ENCODE measurements around the gene EPOP. TPM values are rescaled to one million over a fixed set of nuclear protein-coding genes. Genes with fewer than 3 reads are reported as not detected.
"Not testable (repeated sequence)": the region's sequence is repeated elsewhere in the genome, so short reads cannot be mapped to it uniquely, and the experiment has no call there.

Gene EPOP
- polyA plus RNA-seq, 4 donors, result 0.22 to 1.3 (median 0.40) TPM; not detected in 1

GRCh38 chr17:38653230-38653629 lies 21.5 kb downstream of the EPOP start:
- no peaks in the 10 kb centered on the region for H3K9me3 ChIP-seq (ENCODE audit: control insufficient read depth in 2 of 2, insufficient read depth in 1 of 2, low read depth in 1 of 2, low read length in 1 of 2)
- H3K4me1 ChIP-seq (ENCODE audit: control insufficient read depth in 3 of 3, insufficient read depth in 2 of 3, low read depth in 1 of 3, low read length in 2 of 3), result no peaks in the 10 kb centered on the region
- no peak for DNase-seq
- no peak overlapping the region for H3K27ac ChIP-seq (ENCODE audit: low read depth in 1 of 3, low read length in 2 of 3)
- H3K36me3 ChIP-seq (ENCODE audit: control insufficient read depth in 3 of 3, insufficient read depth in 2 of 3, low read depth in 1 of 3, low read length in 3 of 3), result no peaks in the 10 kb centered on the region
- FAIRE-seq, result no peak
- peaks cover 0 to 15% (median 11%) of the 10 kb centered on the region in 3 donors for H3K27me3 ChIP-seq (ENCODE audit: control insufficient read depth in 3 of 3, insufficient read depth in 3 of 3, low read length in 3 of 3)
- 90 to 95% (median 91%) methylated on average over 1 of the region's 1 CpG for WGBS, 3 donors
- H3K4me3 ChIP-seq (ENCODE audit: low read depth in 1 of 3, low read length in 3 of 3), result no peak overlapping the region

GRCh38 chr17:38650653-38651173 lies 24.0 kb downstream of the EPOP start:
- 82 to 92% (median 84%) methylated on average over 11 of the region's 11 CpGs for WGBS, 3 donors
- FAIRE-seq, result not testable (repeated sequence)
- peaks cover 0 to 19% (median 11%) of the 10 kb centered on the region in 3 donors for H3K27me3 ChIP-seq (ENCODE audit: control insufficient read depth in 3 of 3, insufficient read depth in 3 of 3, low read length in 3 of 3)

GRCh38 chr17:38637951-38638350 lies 36.8 kb downstream of the EPOP start:
- no peak for FAIRE-seq

More at GRCh38 chr17:38650653-38651173, 24.0 kb downstream of the EPOP start:
- H3K36me3 ChIP-seq (ENCODE audit: control insufficient read depth in 3 of 3, insufficient read depth in 2 of 3, low read depth in 1 of 3, low read length in 3 of 3); H3K4me3 ChIP-seq (ENCODE audit: low read depth in 1 of 3, low read length in 3 of 3); H3K27ac ChIP-seq (ENCODE audit: low read depth in 1 of 3, low read length in 2 of 3); H3K4me1 ChIP-seq (ENCODE audit: control insufficient read depth in 3 of 3, insufficient read depth in 2 of 3, low read depth in 1 of 3, low read length in 2 of 3); DNase-seq; H3K9me3 ChIP-seq (ENCODE audit: control insufficient read depth in 2 of 2, insufficient read depth in 1 of 2, low read depth in 1 of 2, low read length in 1 of 2): not testable (repeated sequence)

GRCh38 chr17:38636054-38636453 lies 38.7 kb downstream of the EPOP start:
- no peaks in the 10 kb centered on the region for H3K36me3 ChIP-seq (ENCODE audit: control insufficient read depth in 3 of 3, insufficient read depth in 2 of 3, low read depth in 1 of 3, low read length in 3 of 3)
- FAIRE-seq (no peak), DNase-seq (no peak)
- no peak overlapping the region for H3K4me3 ChIP-seq (ENCODE audit: low read depth in 1 of 3, low read length in 3 of 3)
- H3K27ac ChIP-seq (ENCODE audit: low read depth in 1 of 3, low read length in 2 of 3), result no peak overlapping the region
- WGBS, 3 donors, result 62 to 78% (median 76%) methylated on average over 9 of the region's 9 CpGs
- no peaks in the 10 kb centered on the region for H3K4me1 ChIP-seq (ENCODE audit: control insufficient read depth in 3 of 3, insufficient read depth in 2 of 3, low read depth in 1 of 3, low read length in 2 of 3)
- H3K27me3 ChIP-seq (ENCODE audit: control insufficient read depth in 3 of 3, insufficient read depth in 3 of 3, low read length in 3 of 3), result no peaks in the 10 kb centered on the region
- H3K9me3 ChIP-seq (ENCODE audit: control insufficient read depth in 2 of 2, insufficient read depth in 1 of 2, low read depth in 1 of 2, low read length in 1 of 2), result no peaks in the 10 kb centered on the region

More at GRCh38 chr17:38637951-38638350, 36.8 kb downstream of the EPOP start:
- no peak for DNase-seq
- H3K36me3 ChIP-seq (ENCODE audit: control insufficient read depth in 3 of 3, insufficient read depth in 2 of 3, low read depth in 1 of 3, low read length in 3 of 3), result no peaks in the 10 kb centered on the region
- H3K27me3 ChIP-seq (ENCODE audit: control insufficient read depth in 3 of 3, insufficient read depth in 3 of 3, low read length in 3 of 3), result no peaks in the 10 kb centered on the region
- H3K9me3 ChIP-seq (ENCODE audit: control insufficient read depth in 2 of 2, insufficient read depth in 1 of 2, low read depth in 1 of 2, low read length in 1 of 2), result no peaks in the 10 kb centered on the region
- no peak overlapping the region for H3K4me3 ChIP-seq (ENCODE audit: low read depth in 1 of 3, low read length in 3 of 3)
- 71 to 84% (median 81%) methylated on average over 4 of the region's 4 CpGs for WGBS, 3 donors
- H3K4me1 ChIP-seq (ENCODE audit: control insufficient read depth in 3 of 3, insufficient read depth in 2 of 3, low read depth in 1 of 3, low read length in 2 of 3), result no peaks in the 10 kb centered on the region
- no peak overlapping the region for H3K27ac ChIP-seq (ENCODE audit: low read depth in 1 of 3, low read length in 2 of 3)

GRCh38 chr17:38632334-38632733 lies 42.4 kb downstream of the EPOP start:
- no peaks in the 10 kb centered on the region for H3K36me3 ChIP-seq (ENCODE audit: control insufficient read depth in 3 of 3, insufficient read depth in 2 of 3, low read depth in 1 of 3, low read length in 3 of 3)
- FAIRE-seq, result no peak
- no peaks in the 10 kb centered on the region for H3K4me1 ChIP-seq (ENCODE audit: control insufficient read depth in 3 of 3, insufficient read depth in 2 of 3, low read depth in 1 of 3, low read length in 2 of 3)
- 25 to 58% (median 53%) methylated on average over 6 of the region's 6 CpGs for WGBS, 3 donors
- H3K27me3 ChIP-seq (ENCODE audit: control insufficient read depth in 3 of 3, insufficient read depth in 3 of 3, low read length in 3 of 3), result no peaks in the 10 kb centered on the region
- H3K4me3 ChIP-seq (ENCODE audit: low read depth in 1 of 3, low read length in 3 of 3), result no peak overlapping the region
- no peaks in the 10 kb centered on the region for H3K9me3 ChIP-seq (ENCODE audit: control insufficient read depth in 2 of 2, insufficient read depth in 1 of 2, low read depth in 1 of 2, low read length in 1 of 2)
- DNase-seq, result peak; percentile 20 to 21
- no peak overlapping the region for H3K27ac ChIP-seq (ENCODE audit: low read depth in 1 of 3, low read length in 2 of 3)

- DNase-seq (no peak), FAIRE-seq (no peak)
- Histone ChIP-seq H3K4me3 (ENCODE audit: low read depth in 1 of 3, low read length in 3 of 3) (no peak overlapping the region), H3K36me3 (ENCODE audit: control insufficient read depth in 3 of 3, insufficient read depth in 2 of 3, low read depth in 1 of 3, low read length in 3 of 3) (no peaks in the 10 kb centered on the region), H3K9me3 (ENCODE audit: control insufficient read depth in 2 of 2, insufficient read depth in 1 of 2, low read depth in 1 of 2, low read length in 1 of 2) (no peaks in the 10 kb centered on the region), H3K27ac (ENCODE audit: low read depth in 1 of 3, low read length in 2 of 3) (no peak overlapping the region), H3K4me1 (ENCODE audit: control insufficient read depth in 3 of 3, insufficient read depth in 2 of 3, low read depth in 1 of 3, low read length in 2 of 3) (no peaks in the 10 kb centered on the region), H3K27me3 (ENCODE audit: control insufficient read depth in 3 of 3, insufficient read depth in 3 of 3, low read length in 3 of 3) (no peaks in the 10 kb centered on the region)
- 67 to 84% (median 81%) methylated on average over 3 of the region's 3 CpGs for WGBS, 3 donors
Observed at GRCh38 chr17:38628441-38628840, 46.3 kb downstream of the EPOP start.

- H3K9me3 ChIP-seq (ENCODE audit: control insufficient read depth in 2 of 2, insufficient read depth in 1 of 2, low read depth in 1 of 2, low read length in 1 of 2), result no peaks in the 10 kb centered on the region
- no peak for DNase-seq
- no peak overlapping the region for H3K27ac ChIP-seq (ENCODE audit: low read depth in 1 of 3, low read length in 2 of 3)
- H3K27me3 ChIP-seq (ENCODE audit: control insufficient read depth in 3 of 3, insufficient read depth in 3 of 3, low read length in 3 of 3), result no peaks in the 10 kb centered on the region
- no peak for FAIRE-seq
- H3K36me3 ChIP-seq (ENCODE audit: control insufficient read depth in 3 of 3, insufficient read depth in 2 of 3, low read depth in 1 of 3, low read length in 3 of 3), result no peaks in the 10 kb centered on the region
- no peaks in the 10 kb centered on the region for H3K4me1 ChIP-seq (ENCODE audit: control insufficient read depth in 3 of 3, insufficient read depth in 2 of 3, low read depth in 1 of 3, low read length in 2 of 3)
- 87 to 94% (median 93%) methylated on average over 2 of the region's 2 CpGs for WGBS, 3 donors
- H3K4me3 ChIP-seq (ENCODE audit: low read depth in 1 of 3, low read length in 3 of 3), result no peak overlapping the region
Observed at GRCh38 chr17:38627957-38628356, 46.8 kb downstream of the EPOP start.

- WGBS, 3 donors, result 82 to 90% (median 82%) methylated on average over 6 of the region's 6 CpGs
- H3K4me3 ChIP-seq (ENCODE audit: low read depth in 1 of 3, low read length in 3 of 3); DNase-seq; H3K27ac ChIP-seq (ENCODE audit: low read depth in 1 of 3, low read length in 2 of 3); H3K9me3 ChIP-seq (ENCODE audit: control insufficient read depth in 2 of 2, insufficient read depth in 1 of 2, low read depth in 1 of 2, low read length in 1 of 2); H3K27me3 ChIP-seq (ENCODE audit: control insufficient read depth in 3 of 3, insufficient read depth in 3 of 3, low read length in 3 of 3); FAIRE-seq; H3K36me3 ChIP-seq (ENCODE audit: control insufficient read depth in 3 of 3, insufficient read depth in 2 of 3, low read depth in 1 of 3, low read length in 3 of 3); H3K4me1 ChIP-seq (ENCODE audit: control insufficient read depth in 3 of 3, insufficient read depth in 2 of 3, low read depth in 1 of 3, low read length in 2 of 3): not testable (repeated sequence)
Observed at GRCh38 chr17:38626606-38627226, 48.0 kb downstream of the EPOP start.

- DNase-seq, result no peak
- Histone ChIP-seq H3K4me3 (ENCODE audit: low read depth in 1 of 3, low read length in 3 of 3) (no peak overlapping the region), H3K36me3 (ENCODE audit: control insufficient read depth in 3 of 3, insufficient read depth in 2 of 3, low read depth in 1 of 3, low read length in 3 of 3) (no peaks in the 10 kb centered on the region), H3K27ac (ENCODE audit: low read depth in 1 of 3, low read length in 2 of 3) (no peak overlapping the region), H3K27me3 (ENCODE audit: control insufficient read depth in 3 of 3, insufficient read depth in 3 of 3, low read length in 3 of 3) (peaks cover 0 to 2% (median 0%) of the 10 kb centered on the region in 3 donors), H3K4me1 (ENCODE audit: control insufficient read depth in 3 of 3, insufficient read depth in 2 of 3, low read depth in 1 of 3, low read length in 2 of 3) (no peaks in the 10 kb centered on the region), H3K9me3 (ENCODE audit: control insufficient read depth in 2 of 2, insufficient read depth in 1 of 2, low read depth in 1 of 2, low read length in 1 of 2) (no peaks in the 10 kb centered on the region)
- no peak for FAIRE-seq
Observed at GRCh38 chr17:38625482-38625881, 49.3 kb downstream of the EPOP start.
